Measurements from ENCODE around the gene SKAP1.

DNA sequence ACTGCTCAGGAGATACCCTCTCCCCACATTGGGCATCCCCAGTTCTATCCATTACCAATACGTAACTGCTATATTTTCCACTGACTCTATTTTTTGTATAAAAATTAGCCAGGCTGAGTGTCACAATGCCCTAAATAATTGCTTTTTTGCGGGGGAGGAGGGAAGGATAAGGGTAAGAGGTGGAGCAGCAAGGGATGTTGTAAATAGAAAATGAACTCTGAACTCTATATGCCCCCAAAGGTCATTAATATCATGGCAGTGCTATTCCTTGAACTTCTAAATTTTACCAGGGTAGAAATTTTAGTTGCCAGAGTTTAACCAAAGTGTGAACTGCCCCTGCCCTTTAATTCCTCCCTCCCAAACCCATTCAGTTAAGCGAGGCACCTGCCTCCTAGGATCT is 118.7 kb downstream of the SKAP1 start:
- TF ChIP-seq EP300 (IDR thresholded peaks at IDR 0.05), result no peak
- TF ChIP-seq, protein P1, sequence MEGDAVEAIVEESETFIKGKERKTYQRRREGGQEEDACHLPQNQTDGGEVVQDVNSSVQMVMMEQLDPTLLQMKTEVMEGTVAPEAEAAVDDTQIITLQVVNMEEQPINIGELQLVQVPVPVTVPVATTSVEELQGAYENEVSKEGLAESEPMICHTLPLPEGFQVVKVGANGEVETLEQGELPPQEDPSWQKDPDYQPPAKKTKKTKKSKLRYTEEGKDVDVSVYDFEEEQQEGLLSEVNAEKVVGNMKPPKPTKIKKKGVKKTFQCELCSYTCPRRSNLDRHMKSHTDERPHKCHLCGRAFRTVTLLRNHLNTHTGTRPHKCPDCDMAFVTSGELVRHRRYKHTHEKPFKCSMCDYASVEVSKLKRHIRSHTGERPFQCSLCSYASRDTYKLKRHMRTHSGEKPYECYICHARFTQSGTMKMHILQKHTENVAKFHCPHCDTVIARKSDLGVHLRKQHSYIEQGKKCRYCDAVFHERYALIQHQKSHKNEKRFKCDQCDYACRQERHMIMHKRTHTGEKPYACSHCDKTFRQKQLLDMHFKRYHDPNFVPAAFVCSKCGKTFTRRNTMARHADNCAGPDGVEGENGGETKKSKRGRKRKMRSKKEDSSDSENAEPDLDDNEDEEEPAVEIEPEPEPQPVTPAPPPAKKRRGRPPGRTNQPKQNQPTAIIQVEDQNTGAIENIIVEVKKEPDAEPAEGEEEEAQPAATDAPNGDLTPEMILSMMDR (IDR thresholded peaks at IDR 0.05), result no peak

Measured in gastroesophageal sphincter (tissue), 3 donors.